Erythroblast (primary cell): Measurements from ENCODE around the gene SYNC.

Experiments
- GATA1 ChIP-seq: IDR thresholded peaks from 2 replicates; pipeline ENCODE4 v1.6.1; 2011; ENCODE audit warnings: low read depth, mild to moderate bottlenecking, control low read depth, low read length, moderate library complexity
- POLR2A ChIP-seq: IDR thresholded peaks from 2 replicates; pipeline ENCODE4 v1.6.1; 2011; ENCODE audit warnings: mild to moderate bottlenecking, low read length

- TF ChIP-seq POLR2A: no peak
- TF ChIP-seq GATA1: no peak
Measured at GRCh38 chr1:32647308-32648134, 55.0 kb downstream of the SYNC start.
